Keratinocyte (primary cell): Measurements from ENCODE around the gene CAMKMT. TPM values are rescaled to one million over a fixed set of nuclear protein-coding genes. Genes with fewer than 3 reads are reported as not detected.

ENCODE experiments used
- DNase-seq: peaks from one replicate; pipeline ENCODE4 v3.0.0-alpha.2; 2011; ENCODE audit warnings: low read depth, missing footprints, low spot score
- FAIRE-seq: peaks from 2 replicates; lab custom pipeline; 2011; peaks lifted over from hg19 to GRCh38; lab: Jason Lieb, UNC
- H2AFZ ChIP-seq: 2 replicates; pipeline ENCODE4 v1.6.0; 2012; ENCODE audit warnings: low read length, control low read depth, inconsistent platforms; ENCODE audit not compliant: control insufficient read depth
- H3K27ac ChIP-seq: 2 replicates; pipeline ENCODE4 v1.5.1; 2011; ENCODE audit warnings: low read length; ENCODE audit not compliant: control insufficient read depth, insufficient read depth
- H3K27me3 ChIP-seq: 3 replicates; pipeline ENCODE4 v1.6.0; 2011; ENCODE audit warnings: low read length; ENCODE audit not compliant: control insufficient read depth, insufficient read depth; ENCODE audit errors: extremely low read depth
- H3K36me3 ChIP-seq, 2 experiments: 2 replicates in 1 of 2; 3 replicates in 1 of 2; pipeline ENCODE4 v1.5.1; 2011; ENCODE audit warnings: low read length in 2 of 2, mild to moderate bottlenecking in 1 of 2; ENCODE audit not compliant: control insufficient read depth in 2 of 2, insufficient read depth in 2 of 2; ENCODE audit errors: extremely low read depth in 1 of 2
- H3K4me1 ChIP-seq: 3 replicates; pipeline ENCODE4 v1.5.1; 2011; ENCODE audit warnings: low read length; ENCODE audit not compliant: control insufficient read depth, insufficient read depth; ENCODE audit errors: extremely low read depth
- H3K4me2 ChIP-seq: 3 replicates; pipeline ENCODE4 v1.6.0; 2011; ENCODE audit warnings: low read depth, low read length; ENCODE audit not compliant: control insufficient read depth, insufficient read depth; ENCODE audit errors: extremely low read depth
- H3K4me3 ChIP-seq, 3 experiments: fragments of 200-600 bp in 1 of 3; sonication (generic) in 1 of 3; 2 replicates in 2 of 3; 3 replicates in 1 of 3; pipeline ENCODE4 v1.5.1; 2011 to 2016; ENCODE audit warnings: low read length in 3 of 3, mild to moderate bottlenecking in 3 of 3, control low read depth in 2 of 3, inconsistent platforms in 1 of 3, low read depth in 1 of 3, mixed read lengths in 1 of 3, mixed run types in 1 of 3, moderate library complexity in 1 of 3; ENCODE audit not compliant: control insufficient read depth in 2 of 3, insufficient read depth in 2 of 3; ENCODE audit errors: extremely low read depth in 1 of 3
- H3K79me2 ChIP-seq: 2 replicates; pipeline ENCODE4 v1.6.0; 2012; ENCODE audit warnings: low read length; ENCODE audit not compliant: control insufficient read depth, insufficient read depth
- H3K9ac ChIP-seq: 3 replicates; pipeline ENCODE4 v1.6.0; 2011; ENCODE audit warnings: low read length; ENCODE audit not compliant: control insufficient read depth, insufficient read depth; ENCODE audit errors: extremely low read depth
- H3K9me1 ChIP-seq: 3 replicates; pipeline ENCODE4 v1.6.0; 2011; ENCODE audit warnings: low read length; ENCODE audit not compliant: control insufficient read depth, insufficient read depth; ENCODE audit errors: extremely low read depth
- H3K9me3 ChIP-seq: 2 replicates; pipeline ENCODE4 v1.5.1; 2012; ENCODE audit warnings: low read depth, low read length; ENCODE audit not compliant: control insufficient read depth
- H4K20me1 ChIP-seq: 3 replicates; pipeline ENCODE4 v1.6.0; 2011; ENCODE audit warnings: low read length; ENCODE audit not compliant: control insufficient read depth, insufficient read depth; ENCODE audit errors: extremely low read depth
- CTCF ChIP-seq, 3 experiments: IDR thresholded peaks in 1 of 3; conservative IDR thresholded peaks in 1 of 3; optimal IDR thresholded peaks in 1 of 3; 2 replicates in 2 of 3; 3 replicates in 1 of 3; pipeline versions ENCODE3 to v1.5.1; 2011; ENCODE audit warnings: low read length in 3 of 3, mild to moderate bottlenecking in 3 of 3, moderate library complexity in 2 of 3, control low read depth in 1 of 3, inconsistent platforms in 1 of 3; ENCODE audit not compliant: insufficient read depth in 2 of 3; ENCODE audit errors: extremely low read depth in 1 of 3
- EZH2 ChIP-seq: IDR thresholded peaks from one replicate; pipeline ENCODE4 v1.6.1; 2012; ENCODE audit warnings: inconsistent platforms, mild to moderate bottlenecking, low read length, moderate library complexity
- dilution Hi-C: fragments of 300-500 bp; cut with MboI; formaldehyde crosslinking; loops from one replicate; pipeline ENCODE4 v1.7.0; 2020; ENCODE audit warnings: low sequenced_read_pairs; ENCODE audit not compliant: extremely low pct_ligation_motif_present
- polyA plus RNA-seq, 5 experiments: library from polyadenylated mRNA; depleted of rRNA in 3 of 5; stranded (reverse) in 3 of 5; stranded (forward) in 1 of 5; unstranded in 1 of 5; fragments of >200 nt; gene quantifications; 1 replicate in 1 of 5; 2 replicates in 3 of 5; 3 replicates in 1 of 5; pipeline versions ENCODE4 v1.2.1 to v1.2.3, GENCODE V29; 2011 to 2012; ENCODE audit warnings: missing spikeins in 2 of 5, low read depth in 1 of 5, low replicate concordance in 1 of 5

Gene CAMKMT
- polyA plus RNA-seq, 1 donor (not counting 4 experiments of a cell fraction or from before 2014, with no cell fraction given) = 9.9 TPM

- Histone ChIP-seq H3K4me1 (no peaks in the 10 kb centered on the region), H3K9ac (no peak overlapping the region), H3K27me3 (no peaks in the 10 kb centered on the region), H3K27ac (no peak overlapping the region), H4K20me1 (no peaks in the 10 kb centered on the region), H3K9me1 (no peaks in the 10 kb centered on the region), H3K4me2 (no peak overlapping the region), H3K36me3 (no peaks in the 10 kb centered on the region), H3K9me3 (no peaks in the 10 kb centered on the region), H2AFZ (no peak overlapping the region), H3K79me2 (no peaks in the 10 kb centered on the region), H3K4me3 (no peak overlapping the region)
- DNase-seq (no peak), FAIRE-seq (no peak)
- TF ChIP-seq EZH2 = no peak
- no peak for TF ChIP-seq CTCF (optimal IDR thresholded peaks at IDR 0.05 in 1 of 3, IDR thresholded peaks at IDR 0.05 in 1 of 3, conservative IDR thresholded peaks at IDR 0.05 in 1 of 3; ENCODE audit: extremely low read depth in 1 of 3, insufficient read depth in 2 of 3, low read length in 3 of 3)
- dilution Hi-C loops = no loop called here
These were observed 253.2 kb downstream of the CAMKMT start for GRCh38 chr2:44614940-44615339.

- Histone ChIP-seq H3K9ac (no peak overlapping the region), H3K79me2 (no peaks in the 10 kb centered on the region), H3K9me3 (no peaks in the 10 kb centered on the region), H4K20me1 (no peaks in the 10 kb centered on the region), H3K9me1 (no peaks in the 10 kb centered on the region), H3K4me2 (no peak overlapping the region), H3K4me3 (no peak overlapping the region), H3K27me3 (no peaks in the 10 kb centered on the region), H3K4me1 (no peaks in the 10 kb centered on the region), H2AFZ (no peak overlapping the region), H3K36me3 (no peaks in the 10 kb centered on the region), H3K27ac (no peak overlapping the region)
- no peak for TF ChIP-seq EZH2
- TF ChIP-seq CTCF (optimal IDR thresholded peaks at IDR 0.05 in 1 of 3, IDR thresholded peaks at IDR 0.05 in 1 of 3, conservative IDR thresholded peaks at IDR 0.05 in 1 of 3; ENCODE audit: extremely low read depth in 1 of 3, insufficient read depth in 2 of 3, low read length in 3 of 3) = no peak
- dilution Hi-C loops = no loop called here
- no peak for DNase-seq
- no peak for FAIRE-seq
These were observed 254.3 kb downstream of the CAMKMT start for GRCh38 chr2:44615950-44616518.
